Lung (tissue), 16 donors: ENCODE measurements around the gene C8B. TPM values are rescaled to one million over a fixed set of nuclear protein-coding genes. Genes with fewer than 3 reads are reported as not detected.

Experiments
- ATAC-seq: fragments of 200-7000 bp; cut with Tn5 transposase; one replicate; pipeline ENCODE4 v1.9.1; 2020; ENCODE audit warnings: moderate number of reproducible peaks; ENCODE audit not compliant: insufficient read depth, low FRiP score
- DNase-seq, 3 donors: peaks; one replicate each; pipeline ENCODE4 v3.0.0-alpha.2; 2013 to 2017
- H3K27ac ChIP-seq, 2 donors: one replicate each; pipeline ENCODE4 v1.5.1; 2013; ENCODE audit warnings: mild to moderate bottlenecking in 2 of 2, moderate library complexity in 2 of 2, control low read depth in 1 of 2, inconsistent platforms in 1 of 2, low read depth in 1 of 2, low read length in 1 of 2
- H3K27me3 ChIP-seq, 3 donors: one replicate each; pipeline ENCODE4 v1.5.1; 2013; ENCODE audit warnings: low read length in 2 of 3; ENCODE audit not compliant: control insufficient read depth in 3 of 3, insufficient read depth in 3 of 3
- H3K36me3 ChIP-seq, 4 donors: one replicate each; pipeline ENCODE4 v1.5.1; 2013; ENCODE audit warnings: low read length in 4 of 4, mild to moderate bottlenecking in 1 of 4, moderate library complexity in 1 of 4; ENCODE audit not compliant: control insufficient read depth in 4 of 4, insufficient read depth in 4 of 4
- H3K4me1 ChIP-seq, 5 donors: one replicate each; pipeline ENCODE4 v1.5.1; 2013; ENCODE audit warnings: low read length in 5 of 5, mild to moderate bottlenecking in 2 of 5, moderate library complexity in 1 of 5; ENCODE audit not compliant: control insufficient read depth in 5 of 5, insufficient read depth in 5 of 5
- H3K4me3 ChIP-seq: one replicate; pipeline ENCODE4 v1.5.1; 2013; ENCODE audit warnings: mild to moderate bottlenecking, control low read depth, moderate library complexity
- H3K9ac ChIP-seq, 2 donors: one replicate each; pipeline ENCODE4 v1.5.1; 2013; ENCODE audit warnings: low read length in 2 of 2, control low read depth in 1 of 2; ENCODE audit not compliant: insufficient read depth in 1 of 2
- H3K9me3 ChIP-seq, 4 donors: one replicate each; pipeline ENCODE4 v1.5.1; 2013; ENCODE audit warnings: low read length in 3 of 4, mild to moderate bottlenecking in 1 of 4, moderate library complexity in 1 of 4; ENCODE audit not compliant: control insufficient read depth in 4 of 4, insufficient read depth in 3 of 4
- CTCF ChIP-seq: IDR thresholded peaks from 2 replicates; pipeline ENCODE4 v1.5.1; 2012; ENCODE audit warnings: mild to moderate bottlenecking; ENCODE audit errors: control extremely low read depth, extremely low read depth
- WGBS, 2 donors: extraction: QIAGEN DNeasy Blood & Tissue Kit; methylation state at CpG; one replicate each; pipeline ENCODE4 v1.1.7; 2013; 5-methylcytosine and 5-hydroxymethylcytosine counted together
- long read RNA-seq, 5 donors: transcript quantifications; one replicate each; lab custom pipeline, GENCODE V29; 2026
- polyA plus RNA-seq, 2 donors: library from polyadenylated mRNA; stranded (reverse); fragments of 200-250 nt; gene quantifications; one replicate each; pipeline ENCODE4 v1.2.1, GENCODE V29; 2013
- total RNA-seq, 2 donors: library from RNA; depleted of rRNA in 1 of 2; stranded (reverse); fragments of >200 nt in 1 of 2; gene quantifications; one replicate each; pipeline ENCODE4 v1.2.1, GENCODE V29; 2014 to 2021
- donor health status: control.
- donor health status: control.
- donor health status: Bipolar disorder and iron deficiency.
- donor health status: healthy.
- donor health status: DM: yes; HTN: yes; CAD: no.

C8B gene
- total RNA-seq (1 to 10 TPM; 1.9 to 2.8 TPM), polyA plus RNA-seq (1 to 10 TPM in 1 of 2 donors, under 1 TPM in 1; 0.22 to 1.5 TPM)
- long read RNA-seq, donor 1: 0 reads
- long read RNA-seq, donor 2: 0 reads
- long read RNA-seq, donor 3: 0 reads
- long read RNA-seq, donor 4: 0 reads
- long read RNA-seq, donor 5: 0 reads

- ATAC-seq: no peak
- peaks cover 0 to 1% (median 0%) of the 10 kb centered on the region in 4 donors for H3K9me3 ChIP-seq
- DNase-seq: no peak
- no peaks in the 10 kb centered on the region for H3K36me3 ChIP-seq
- WGBS, 2 donors: 85 to 86% methylated on average over 3 of the region's 3 CpGs
- no peaks in the 10 kb centered on the region for H3K4me1 ChIP-seq
- no peaks in the 10 kb centered on the region for H3K27me3 ChIP-seq
- no peak within 1 kb of the TSS for H3K4me3 ChIP-seq
- no peak within 1 kb of the TSS for H3K9ac ChIP-seq
- H3K27ac ChIP-seq: no peak within 1 kb of the TSS
- no peak for TF ChIP-seq CTCF
These were observed at the start of gene C8B for GRCh38 chr1:56965916-56966697. C8B (minus strand) TSS chr1:56966015; CDS start chr1:56965948, 67 bp downstream.

- no peaks in the 10 kb centered on the region for H3K36me3 ChIP-seq
- ATAC-seq (no peak), DNase-seq (no peak)
- H3K27ac ChIP-seq: no peak overlapping the region
- peaks cover 0 to 4% (median 0%) of the 10 kb centered on the region in 4 donors for H3K9me3 ChIP-seq
- no peak overlapping the region for H3K9ac ChIP-seq
- no peaks in the 10 kb centered on the region for H3K4me1 ChIP-seq
- H3K27me3 ChIP-seq: no peaks in the 10 kb centered on the region
- TF ChIP-seq CTCF: no peak
- 92 to 94% methylated on average over 15 of the region's 15 CpGs for WGBS, 2 donors
- H3K4me3 ChIP-seq: no peak overlapping the region
These were observed 49.3 kb upstream of the C8B start for GRCh38 chr1:57015071-57015470.

GRCh38 chr1:57013522-57013921, 47.7 kb upstream of the C8B start:
- Histone ChIP-seq H3K9ac (no peak overlapping the region), H3K4me1 (no peaks in the 10 kb centered on the region), H3K9me3 (peaks cover 0 to 4% (median 0%) of the 10 kb centered on the region in 4 donors), H3K36me3 (no peaks in the 10 kb centered on the region), H3K27me3 (no peaks in the 10 kb centered on the region), H3K27ac (no peak overlapping the region), H3K4me3 (no peak overlapping the region)
- TF ChIP-seq CTCF: no peak
- WGBS, 2 donors: 72 to 87% methylated on average over 2 of the region's 2 CpGs
- DNase-seq: no peak
- ATAC-seq: no peak
